Gastroesophageal sphincter (tissue), 3 donors: ENCODE measurements around the gene GRID2.

ENCODE experiments used
- CTCF ChIP-seq, 4 experiments: fragments of 200-600 bp in 2 of 4; fragments of 450-650 bp in 2 of 4; sonication (generic) in 1 of 4; IDR thresholded peaks; one replicate each; pipeline ENCODE4 v1.5.1; 2017 to 2019; ENCODE audit warnings: antibody characterized with exemption in 4 of 4, mild to moderate bottlenecking in 2 of 4, moderate library complexity in 2 of 4
- POLR2AphosphoS5 ChIP-seq: sonication (generic); formaldehyde crosslinking; IDR thresholded peaks from one replicate; pipeline ENCODE4 v1.6.1; 2017; ENCODE audit warnings: antibody characterized with exemption

- TF ChIP-seq CTCF (IDR thresholded peaks at IDR 0.05) (no peak), POLR2AphosphoS5 (no peak)
Measured at GRCh38 chr4:93700571-93700970, 1396.8 kb downstream of the GRID2 start.
